GM12878 (cell line): ENCODE results near the gene MMP11. TPM values are rescaled to one million over a fixed set of nuclear protein-coding genes. Genes with fewer than 3 reads are reported as not detected.

Experiments used
- BHLHE40 ChIP-seq, 2 experiments: fragments of 450-650 bp in 1 of 2; IDR thresholded peaks; 2 replicates each; pipeline ENCODE4 v1.6.1; 2011 to 2017; ENCODE audit warnings: low read depth in 2 of 2, borderline replicate concordance in 1 of 2, improper control_type of control experiment in 1 of 2, low read length in 1 of 2, mild to moderate bottlenecking in 1 of 2
- CREB1 ChIP-seq: IDR thresholded peaks from 2 replicates; pipeline ENCODE4 v1.6.1; 2012; ENCODE audit warnings: low read depth, mild to moderate bottlenecking, inconsistent platforms
- EGR1 ChIP-seq, 2 experiments: IDR thresholded peaks; 1 replicate in 1 of 2; 2 replicates in 1 of 2; pipeline ENCODE4 v1.6.1; 2011 to 2012; ENCODE audit warnings: low read depth in 2 of 2, low read length in 2 of 2, borderline replicate concordance in 1 of 2, mild to moderate bottlenecking in 1 of 2, moderate library complexity in 1 of 2
- ETV6 ChIP-seq, 2 experiments: fragments of 450-650 bp in 1 of 2; IDR thresholded peaks in 1 of 2; conservative IDR thresholded peaks in 1 of 2; 2 replicates each; pipeline ENCODE4 v1.6.1; 2014; ENCODE audit warnings: antibody characterized with exemption in 1 of 2, borderline replicate concordance in 1 of 2, low read depth in 1 of 2, mild to moderate bottlenecking in 1 of 2, moderate library complexity in 1 of 2
- IKZF2 ChIP-seq, 2 experiments: fragments of 450-650 bp; IDR thresholded peaks; 2 replicates each; pipeline ENCODE4 v1.6.1; 2017; ENCODE audit warnings: mild to moderate bottlenecking in 2 of 2, moderate library complexity in 2 of 2
- MEF2A ChIP-seq: IDR thresholded peaks from 2 replicates; pipeline ENCODE4 v1.6.1; 2011; ENCODE audit warnings: low read depth, mild to moderate bottlenecking, low read length, moderate library complexity; ENCODE audit not compliant: insufficient read depth
- MYC ChIP-seq: IDR thresholded peaks from 2 replicates; pipeline ENCODE4 v1.6.1; 2011; ENCODE audit warnings: mild to moderate bottlenecking, low read length, moderate library complexity, inconsistent platforms; ENCODE audit not compliant: insufficient read depth, insufficient replicate concordance, insufficient read length, severe bottlenecking
- NFYA ChIP-seq: IDR thresholded peaks from 2 replicates; pipeline ENCODE4 v1.6.1; 2011; ENCODE audit warnings: low read depth, mild to moderate bottlenecking, low read length, improper control_type of control experiment, borderline replicate concordance
- NR2C1 ChIP-seq: fragments of 450-650 bp; IDR thresholded peaks from 2 replicates; pipeline ENCODE4 v1.6.1; 2017; ENCODE audit warnings: antibody characterized with exemption, mild to moderate bottlenecking, moderate library complexity
- SMAD5 ChIP-seq: IDR thresholded peaks from 2 replicates; pipeline ENCODE4 v1.6.1; 2016; ENCODE audit warnings: antibody characterized with exemption, low read depth
- STAT3 ChIP-seq: IDR thresholded peaks from 2 replicates; pipeline ENCODE4 v1.6.1; 2011; ENCODE audit warnings: low read depth, low read length, improper control_type of control experiment
- YBX1 ChIP-seq: fragments of 450-650 bp; IDR thresholded peaks from 2 replicates; pipeline ENCODE4 v1.6.1; 2016; ENCODE audit warnings: antibody characterized with exemption
- ZNF622 ChIP-seq: fragments of 450-650 bp; IDR thresholded peaks from 2 replicates; pipeline ENCODE4 v1.6.1; 2017; ENCODE audit warnings: mild to moderate bottlenecking, inconsistent platforms
- polyA plus RNA-seq, 11 experiments: library from polyadenylated mRNA; depleted of rRNA in 4 of 11; unstranded in 6 of 11; stranded (reverse) in 5 of 11; fragments of >200 nt; fragmentation: Nextera tagmentation in 4 of 11; fragmentation: Illumina TruSeq in 1 of 11; extraction: Ambion mirVana in 4 of 11; extraction: Trizol in 1 of 11; gene quantifications; 1 replicate in 1 of 11; 2 replicates in 10 of 11; pipeline versions ENCODE4 v1.2.1 to v1.2.3, GENCODE V29; 2011 to 2016; ENCODE audit warnings: inconsistent platforms in 2 of 11, missing spikeins in 2 of 11, low read depth in 1 of 11
- total RNA-seq, 4 experiments: library from RNA; depleted of rRNA in 3 of 4; stranded (reverse); fragments of >200 nt in 3 of 4; fragmentation: Illumina TruSeq in 1 of 4; extraction: Trizol in 1 of 4; gene quantifications; 2 replicates each; pipeline versions ENCODE4 v1.2.1 to v1.2.3, GENCODE V29; 2013 to 2021
- TF ChIP-seq, protein P1 (sequence below): IDR thresholded peaks from 2 replicates; pipeline ENCODE4 v1.6.1; 2011; ENCODE audit warnings: borderline replicate concordance, low read depth, mild to moderate bottlenecking, moderate library complexity, low read length; ENCODE audit not compliant: insufficient read depth, poor library complexity, severe bottlenecking
- TF ChIP-seq, protein P2 (sequence below): fragments of 450-650 bp; IDR thresholded peaks from 2 replicates; pipeline ENCODE4 v1.6.1; 2017; ENCODE audit warnings: mild to moderate bottlenecking, moderate library complexity
- TF ChIP-seq, protein P3 (sequence below): IDR thresholded peaks from 2 replicates; pipeline ENCODE4 v1.6.1; 2012; ENCODE audit warnings: low read depth, low read length, improper control_type of control experiment
- TF ChIP-seq, protein P4 (sequence below): fragments of 450-650 bp; IDR thresholded peaks from 2 replicates; pipeline ENCODE4 v1.6.1; 2016; ENCODE audit warnings: mild to moderate bottlenecking, moderate library complexity, borderline replicate concordance

Gene MMP11
- total and polyA plus RNA-seq, 10 of the 15 experiments (the other 5 are each of a cell fraction or from before 2014, with no cell fraction given), result 0.03 to 1.1 (median 0.31) TPM; not detected in 2

DNA sequence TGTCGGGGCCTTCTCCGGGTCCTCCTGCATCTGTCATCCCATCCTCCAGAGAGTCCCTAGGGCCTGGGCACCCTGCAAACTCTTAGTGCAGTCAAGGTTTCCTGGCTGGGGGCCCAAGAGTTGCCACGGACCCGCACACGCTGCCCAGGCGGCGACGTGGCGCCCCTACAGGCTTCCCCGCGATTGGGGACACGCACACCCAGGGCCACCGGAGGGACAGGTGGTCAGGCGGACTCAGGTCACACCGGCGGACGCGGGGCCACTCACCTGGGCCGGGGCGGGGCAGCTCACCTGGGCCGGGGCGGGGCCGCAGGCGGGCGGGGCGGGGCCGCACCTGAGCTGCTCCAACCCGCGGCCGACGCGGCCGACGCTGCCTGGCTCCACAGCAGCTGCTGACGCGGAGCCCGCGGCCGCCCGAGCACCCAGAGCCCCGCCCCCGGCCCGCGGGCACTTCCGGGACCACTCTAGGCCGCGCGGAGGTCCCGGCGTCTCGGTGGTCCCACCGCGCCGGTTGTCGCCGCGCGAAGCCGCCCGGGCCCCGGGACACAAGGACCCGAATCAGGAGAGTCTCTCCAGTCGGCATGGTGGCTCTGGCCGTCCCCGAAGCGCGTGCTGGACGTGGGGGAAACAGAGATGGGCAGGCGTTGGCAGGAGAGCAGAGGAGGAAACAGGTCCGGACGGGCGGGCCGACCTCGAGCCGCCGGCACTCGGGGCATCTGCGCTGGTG lies 21.8 kb upstream of the MMP11 start, which contains the start of gene ZNF70 (continued):
- TF ChIP-seq IKZF2 (IDR thresholded peaks at IDR 0.05) (0 out of 4 replicates have a peak, but pooled peaks of 1 of the 2 experiments have one; percentile 7), MEF2A (no peak), ZNF622 (no peak), ETV6 (conservative IDR thresholded peaks at IDR 0.05 in 1 of 2, IDR thresholded peaks at IDR 0.05 in 1 of 2; ENCODE audit: borderline replicate concordance in 1 of 2, low read depth in 1 of 2) (no peak), SMAD5 (peak; percentile 41), MYC (no peak), EGR1 (IDR thresholded peaks at IDR 0.05; ENCODE audit: borderline replicate concordance in 1 of 2, low read depth in 2 of 2, low read length in 2 of 2) (peak in 1 of 2 experiments; percentile 83; a peak in 2 of 3 replicates), YBX1 (no peak), CREB1 (peak; percentile 78), BHLHE40 (IDR thresholded peaks at IDR 0.05; ENCODE audit: borderline replicate concordance in 1 of 2, low read depth in 2 of 2, low read length in 1 of 2) (peak; percentile 26 to 75; a peak in 3 of 4 replicates), NR2C1 (peak; percentile 40; the same call in 1 of the 2 replicates), STAT3 (no peak), NFYA (no peak)
- TF ChIP-seq, protein P1, sequence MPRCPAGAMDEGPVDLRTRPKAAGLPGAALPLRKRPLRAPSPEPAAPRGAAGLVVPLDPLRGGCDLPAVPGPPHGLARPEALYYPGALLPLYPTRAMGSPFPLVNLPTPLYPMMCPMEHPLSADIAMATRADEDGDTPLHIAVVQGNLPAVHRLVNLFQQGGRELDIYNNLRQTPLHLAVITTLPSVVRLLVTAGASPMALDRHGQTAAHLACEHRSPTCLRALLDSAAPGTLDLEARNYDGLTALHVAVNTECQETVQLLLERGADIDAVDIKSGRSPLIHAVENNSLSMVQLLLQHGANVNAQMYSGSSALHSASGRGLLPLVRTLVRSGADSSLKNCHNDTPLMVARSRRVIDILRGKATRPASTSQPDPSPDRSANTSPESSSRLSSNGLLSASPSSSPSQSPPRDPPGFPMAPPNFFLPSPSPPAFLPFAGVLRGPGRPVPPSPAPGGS, result no peak
- TF ChIP-seq, protein P2, sequence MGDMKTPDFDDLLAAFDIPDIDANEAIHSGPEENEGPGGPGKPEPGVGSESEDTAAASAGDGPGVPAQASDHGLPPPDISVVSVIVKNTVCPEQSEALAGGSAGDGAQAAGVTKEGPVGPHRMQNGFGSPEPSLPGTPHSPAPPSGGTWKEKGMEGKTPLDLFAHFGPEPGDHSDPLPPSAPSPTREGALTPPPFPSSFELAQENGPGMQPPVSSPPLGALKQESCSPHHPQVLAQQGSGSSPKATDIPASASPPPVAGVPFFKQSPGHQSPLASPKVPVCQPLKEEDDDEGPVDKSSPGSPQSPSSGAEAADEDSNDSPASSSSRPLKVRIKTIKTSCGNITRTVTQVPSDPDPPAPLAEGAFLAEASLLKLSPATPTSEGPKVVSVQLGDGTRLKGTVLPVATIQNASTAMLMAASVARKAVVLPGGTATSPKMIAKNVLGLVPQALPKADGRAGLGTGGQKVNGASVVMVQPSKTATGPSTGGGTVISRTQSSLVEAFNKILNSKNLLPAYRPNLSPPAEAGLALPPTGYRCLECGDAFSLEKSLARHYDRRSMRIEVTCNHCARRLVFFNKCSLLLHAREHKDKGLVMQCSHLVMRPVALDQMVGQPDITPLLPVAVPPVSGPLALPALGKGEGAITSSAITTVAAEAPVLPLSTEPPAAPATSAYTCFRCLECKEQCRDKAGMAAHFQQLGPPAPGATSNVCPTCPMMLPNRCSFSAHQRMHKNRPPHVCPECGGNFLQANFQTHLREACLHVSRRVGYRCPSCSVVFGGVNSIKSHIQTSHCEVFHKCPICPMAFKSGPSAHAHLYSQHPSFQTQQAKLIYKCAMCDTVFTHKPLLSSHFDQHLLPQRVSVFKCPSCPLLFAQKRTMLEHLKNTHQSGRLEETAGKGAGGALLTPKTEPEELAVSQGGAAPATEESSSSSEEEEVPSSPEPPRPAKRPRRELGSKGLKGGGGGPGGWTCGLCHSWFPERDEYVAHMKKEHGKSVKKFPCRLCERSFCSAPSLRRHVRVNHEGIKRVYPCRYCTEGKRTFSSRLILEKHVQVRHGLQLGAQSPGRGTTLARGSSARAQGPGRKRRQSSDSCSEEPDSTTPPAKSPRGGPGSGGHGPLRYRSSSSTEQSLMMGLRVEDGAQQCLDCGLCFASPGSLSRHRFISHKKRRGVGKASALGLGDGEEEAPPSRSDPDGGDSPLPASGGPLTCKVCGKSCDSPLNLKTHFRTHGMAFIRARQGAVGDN, result peak; percentile 49; the same call in 1 of the 2 replicates
- TF ChIP-seq, protein P3, sequence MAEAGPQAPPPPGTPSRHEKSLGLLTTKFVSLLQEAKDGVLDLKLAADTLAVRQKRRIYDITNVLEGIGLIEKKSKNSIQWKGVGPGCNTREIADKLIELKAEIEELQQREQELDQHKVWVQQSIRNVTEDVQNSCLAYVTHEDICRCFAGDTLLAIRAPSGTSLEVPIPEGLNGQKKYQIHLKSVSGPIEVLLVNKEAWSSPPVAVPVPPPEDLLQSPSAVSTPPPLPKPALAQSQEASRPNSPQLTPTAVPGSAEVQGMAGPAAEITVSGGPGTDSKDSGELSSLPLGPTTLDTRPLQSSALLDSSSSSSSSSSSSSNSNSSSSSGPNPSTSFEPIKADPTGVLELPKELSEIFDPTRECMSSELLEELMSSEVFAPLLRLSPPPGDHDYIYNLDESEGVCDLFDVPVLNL, result 0 out of 2 replicates have a peak, but pooled peaks have one; percentile 11
- TF ChIP-seq, protein P4, sequence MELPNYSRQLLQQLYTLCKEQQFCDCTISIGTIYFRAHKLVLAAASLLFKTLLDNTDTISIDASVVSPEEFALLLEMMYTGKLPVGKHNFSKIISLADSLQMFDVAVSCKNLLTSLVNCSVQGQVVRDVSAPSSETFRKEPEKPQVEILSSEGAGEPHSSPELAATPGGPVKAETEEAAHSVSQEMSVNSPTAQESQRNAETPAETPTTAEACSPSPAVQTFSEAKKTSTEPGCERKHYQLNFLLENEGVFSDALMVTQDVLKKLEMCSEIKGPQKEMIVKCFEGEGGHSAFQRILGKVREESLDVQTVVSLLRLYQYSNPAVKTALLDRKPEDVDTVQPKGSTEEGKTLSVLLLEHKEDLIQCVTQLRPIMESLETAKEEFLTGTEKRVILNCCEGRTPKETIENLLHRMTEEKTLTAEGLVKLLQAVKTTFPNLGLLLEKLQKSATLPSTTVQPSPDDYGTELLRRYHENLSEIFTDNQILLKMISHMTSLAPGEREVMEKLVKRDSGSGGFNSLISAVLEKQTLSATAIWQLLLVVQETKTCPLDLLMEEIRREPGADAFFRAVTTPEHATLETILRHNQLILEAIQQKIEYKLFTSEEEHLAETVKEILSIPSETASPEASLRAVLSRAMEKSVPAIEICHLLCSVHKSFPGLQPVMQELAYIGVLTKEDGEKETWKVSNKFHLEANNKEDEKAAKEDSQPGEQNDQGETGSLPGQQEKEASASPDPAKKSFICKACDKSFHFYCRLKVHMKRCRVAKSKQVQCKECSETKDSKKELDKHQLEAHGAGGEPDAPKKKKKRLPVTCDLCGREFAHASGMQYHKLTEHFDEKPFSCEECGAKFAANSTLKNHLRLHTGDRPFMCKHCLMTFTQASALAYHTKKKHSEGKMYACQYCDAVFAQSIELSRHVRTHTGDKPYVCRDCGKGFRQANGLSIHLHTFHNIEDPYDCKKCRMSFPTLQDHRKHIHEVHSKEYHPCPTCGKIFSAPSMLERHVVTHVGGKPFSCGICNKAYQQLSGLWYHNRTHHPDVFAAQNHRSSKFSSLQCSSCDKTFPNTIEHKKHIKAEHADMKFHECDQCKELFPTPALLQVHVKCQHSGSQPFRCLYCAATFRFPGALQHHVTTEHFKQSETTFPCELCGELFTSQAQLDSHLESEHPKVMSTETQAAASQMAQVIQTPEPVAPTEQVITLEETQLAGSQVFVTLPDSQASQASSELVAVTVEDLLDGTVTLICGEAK, result no peak
